GM23338 (cell line): ENCODE measurements around the gene RIC8B. TPM values are rescaled to one million over a fixed set of nuclear protein-coding genes. Genes with fewer than 3 reads are reported as not detected.

Experiments
- ATAC-seq: fragments of 200-7000 bp; cut with Tn5 transposase; 3 replicates; pipeline ENCODE4 v1.9.1; 2020
- DNase-seq: peaks from one replicate; pipeline ENCODE4 v3.0.0-alpha.2; 2015; ENCODE audit warnings: low spot score
- H2AFZ ChIP-seq: fragments of 200-600 bp; sonication (generic); 2 replicates; pipeline ENCODE4 v1.8.0; 2016; ENCODE audit warnings: antibody characterized with exemption, mild to moderate bottlenecking, moderate library complexity
- H3F3A ChIP-seq: fragments of 200-600 bp; sonication (generic); replicated peaks from 2 replicates; pipeline ENCODE4 v1.8.0; 2017; ENCODE audit warnings: antibody characterized with exemption, mixed run types, low read depth
- H3K27ac ChIP-seq: fragments of 200-600 bp; sonication (generic); 2 replicates; pipeline ENCODE4 v1.6.1; 2016; ENCODE audit warnings: low read depth
- H3K27me3 ChIP-seq: fragments of 200-600 bp; sonication (generic); 2 replicates; pipeline ENCODE4 v1.8.0; 2016; ENCODE audit warnings: mild to moderate bottlenecking, mixed run types, moderate library complexity; ENCODE audit not compliant: insufficient read depth
- H3K36me3 ChIP-seq: fragments of 200-600 bp; sonication (generic); 2 replicates; pipeline ENCODE4 v1.8.0; 2016; ENCODE audit warnings: mild to moderate bottlenecking; ENCODE audit not compliant: insufficient read depth
- H3K4me1 ChIP-seq: fragments of 200-600 bp; sonication (generic); 2 replicates; pipeline ENCODE4 v1.8.0; 2016; ENCODE audit warnings: mild to moderate bottlenecking, moderate library complexity; ENCODE audit not compliant: insufficient read depth
- H3K4me2 ChIP-seq: fragments of 200-600 bp; sonication (generic); 2 replicates; pipeline ENCODE4 v1.7.1; 2017; ENCODE audit warnings: mixed run types
- H3K4me3 ChIP-seq: fragments of 200-600 bp; sonication (generic); 2 replicates; pipeline ENCODE4 v1.6.1; 2016; ENCODE audit warnings: mixed run types
- H3K79me2 ChIP-seq: fragments of 200-600 bp; sonication (generic); replicated peaks from 2 replicates; pipeline ENCODE4 v1.8.0; 2017; ENCODE audit warnings: mild to moderate bottlenecking; ENCODE audit not compliant: insufficient read depth
- H3K9me2 ChIP-seq: fragments of 200-600 bp; sonication (generic); 2 replicates; pipeline ENCODE4 v1.8.0; 2017; ENCODE audit not compliant: insufficient read depth
- H4K20me1 ChIP-seq: fragments of 200-600 bp; sonication (generic); replicated peaks from 2 replicates; pipeline ENCODE4 v1.8.0; 2017; ENCODE audit warnings: mild to moderate bottlenecking; ENCODE audit not compliant: insufficient read depth
- H3K27ac Mint-ChIP-seq: 2 replicates; pipeline ENCODE4 v1.8.0; 2020; ENCODE audit warnings: inconsistent platforms, mild to moderate bottlenecking, moderate library complexity, mixed read lengths
- H3K27me3 Mint-ChIP-seq: 3 replicates; pipeline ENCODE4 v1.8.0; 2022; ENCODE audit warnings: low read depth, mild to moderate bottlenecking, moderate library complexity, mixed read lengths, inconsistent platforms; ENCODE audit not compliant: insufficient read depth, poor library complexity
- H3K36me3 Mint-ChIP-seq: 3 replicates; pipeline ENCODE4 v1.8.0; 2021; ENCODE audit warnings: low read depth, mild to moderate bottlenecking, inconsistent platforms, moderate library complexity, mixed read lengths
- H3K4me1 Mint-ChIP-seq: 3 replicates; pipeline ENCODE4 v1.8.0; 2020; ENCODE audit warnings: mild to moderate bottlenecking, inconsistent platforms, mixed read lengths
- H3K4me3 Mint-ChIP-seq: 3 replicates; pipeline ENCODE4 v1.8.0; 2021; ENCODE audit warnings: moderate library complexity, mild to moderate bottlenecking, inconsistent platforms, mixed read lengths
- H3K9me3 Mint-ChIP-seq: 3 replicates; pipeline ENCODE4 v1.8.0; 2020; ENCODE audit warnings: moderate library complexity, mild to moderate bottlenecking, inconsistent platforms, mixed read lengths
- CREB1 ChIP-seq: fragments of 250-450 bp; sonication (Bioruptor Pico); IDR thresholded peaks from 2 replicates; pipeline ENCODE4 v1.5.0; 2020; ENCODE audit warnings: low read depth, mild to moderate bottlenecking, moderate library complexity
- EZH2 ChIP-seq: fragments of 200-600 bp; sonication (generic); IDR thresholded peaks from one replicate; pipeline ENCODE4 v1.8.0; 2017; ENCODE audit warnings: antibody characterized with exemption, mild to moderate bottlenecking, low read depth; ENCODE audit not compliant: unreplicated experiment
- EZH2phosphoT487 ChIP-seq: fragments of 200-600 bp; sonication (generic); IDR thresholded peaks from one replicate; pipeline ENCODE4 v1.8.1; 2018; ENCODE audit warnings: antibody characterized with exemption; ENCODE audit not compliant: unreplicated experiment
- JUNB ChIP-seq: IDR thresholded peaks from one replicate; pipeline ENCODE4 v1.6.1; 2016; ENCODE audit warnings: antibody characterized with exemption; ENCODE audit not compliant: unreplicated experiment
- NANOG ChIP-seq: IDR thresholded peaks from 2 replicates; pipeline ENCODE4 v1.6.1; 2016; ENCODE audit warnings: antibody characterized with exemption, borderline replicate concordance
- POLR2AphosphoS5 ChIP-seq: IDR thresholded peaks from 2 replicates; pipeline ENCODE4 v1.6.1; 2016; ENCODE audit warnings: antibody characterized with exemption, low read depth
- STAT1 ChIP-seq: IDR thresholded peaks from one replicate; pipeline ENCODE4 v1.6.1; 2016; ENCODE audit warnings: antibody characterized with exemption; ENCODE audit not compliant: unreplicated experiment
- ZNF114 ChIP-seq: fragments of 250-450 bp; sonication (Bioruptor Pico); IDR thresholded peaks from 2 replicates; pipeline ENCODE4 v1.5.0; 2020; ENCODE audit warnings: mild to moderate bottlenecking, moderate library complexity
- ZNF331 ChIP-seq: fragments of 250-450 bp; sonication (Bioruptor Pico); IDR thresholded peaks from 2 replicates; pipeline ENCODE4 v1.5.0; 2020; ENCODE audit warnings: low read depth, mild to moderate bottlenecking, moderate library complexity
- polyA plus RNA-seq: library from polyadenylated mRNA; unstranded; fragments of >200 nt; fragmentation: Nextera tagmentation; extraction: Ambion mirVana; gene quantifications from 2 replicates; pipeline ENCODE4 v1.2.1, GENCODE V29; 2016
- total RNA-seq: library from RNA; depleted of rRNA; stranded (reverse); fragments of >200 nt; shearing (Covaris generic); gene quantifications from 2 replicates; pipeline ENCODE4 v1.2.3, GENCODE V29; 2014
- TF ChIP-seq, protein P1 (sequence below): fragments of 250-450 bp; sonication (Bioruptor Pico); IDR thresholded peaks from 2 replicates; pipeline ENCODE4 v1.5.0; 2020; ENCODE audit warnings: mild to moderate bottlenecking, moderate library complexity
- TF ChIP-seq, protein P2 (sequence below), 2 experiments: fragments of 200-600 bp in 1 of 2; sonication (generic) in 1 of 2; conservative IDR thresholded peaks; 2 replicates each; pipeline versions ENCODE4 v1.5.1 to v1.6.1; 2016 to 2017; ENCODE audit warnings: antibody characterized with exemption in 2 of 2, low read depth in 2 of 2, mild to moderate bottlenecking in 2 of 2, moderate library complexity in 1 of 2
- TF ChIP-seq, protein P3 (sequence below): IDR thresholded peaks from 2 replicates; pipeline ENCODE4 v1.6.1; 2016; ENCODE audit warnings: antibody characterized with exemption
- TF ChIP-seq, protein P4 (sequence below): IDR thresholded peaks from one replicate; pipeline ENCODE4 v1.6.1; 2018; ENCODE audit warnings: antibody characterized with exemption; ENCODE audit not compliant: unreplicated experiment

The RIC8B gene
- total and polyA plus RNA-seq, 2 experiments from 2014 or later: 12.3 to 25.5 TPM

DNA sequence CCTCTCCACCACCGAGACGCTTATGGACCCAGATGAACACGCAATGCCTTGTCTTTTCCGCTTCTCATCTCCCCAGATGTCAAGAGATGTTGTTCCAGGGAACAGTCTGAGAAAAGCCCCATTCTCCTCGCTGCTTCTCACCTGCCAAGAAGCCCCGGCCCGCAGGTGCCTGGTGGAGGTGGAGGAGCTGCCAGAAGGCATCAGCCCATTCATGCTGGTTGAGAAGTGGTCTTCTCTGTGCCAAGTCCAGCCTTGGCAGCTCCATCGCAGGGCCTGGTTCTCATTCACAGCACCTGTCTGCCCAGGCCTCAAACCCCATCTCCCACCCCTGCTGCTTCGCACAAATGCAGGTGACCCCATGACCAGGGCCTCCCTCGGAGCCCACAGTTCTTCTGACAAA, 139.0 kb downstream of the RIC8B start:
- Histone ChIP-seq H3K36me3 (no peaks in the 10 kb centered on the region), H3K27me3 (no peaks in the 10 kb centered on the region), H3K4me3 (no peak overlapping the region), H4K20me1 (no peaks in the 10 kb centered on the region), H2AFZ (no peak overlapping the region), H3F3A (no peaks in the 10 kb centered on the region), H3K79me2 (no peaks in the 10 kb centered on the region), H3K4me1 (peaks cover 13% of the 10 kb centered on the region), H3K4me2 (no peak overlapping the region), H3K27ac (no peak overlapping the region), H3K9me2 (no peaks in the 10 kb centered on the region)
- no peak overlapping the region for H3K27ac Mint-ChIP-seq
- H3K4me1 Mint-ChIP-seq: peaks cover 11% of the 10 kb centered on the region
- ATAC-seq (no peak), DNase-seq (no peak)
- no peaks in the 10 kb centered on the region for H3K9me3 Mint-ChIP-seq
- H3K4me3 Mint-ChIP-seq: no peak overlapping the region
- H3K27me3 Mint-ChIP-seq: peaks cover 10% of the 10 kb centered on the region
- H3K36me3 Mint-ChIP-seq: no peaks in the 10 kb centered on the region
- TF ChIP-seq EZH2: no peak
- TF ChIP-seq, protein P1, sequence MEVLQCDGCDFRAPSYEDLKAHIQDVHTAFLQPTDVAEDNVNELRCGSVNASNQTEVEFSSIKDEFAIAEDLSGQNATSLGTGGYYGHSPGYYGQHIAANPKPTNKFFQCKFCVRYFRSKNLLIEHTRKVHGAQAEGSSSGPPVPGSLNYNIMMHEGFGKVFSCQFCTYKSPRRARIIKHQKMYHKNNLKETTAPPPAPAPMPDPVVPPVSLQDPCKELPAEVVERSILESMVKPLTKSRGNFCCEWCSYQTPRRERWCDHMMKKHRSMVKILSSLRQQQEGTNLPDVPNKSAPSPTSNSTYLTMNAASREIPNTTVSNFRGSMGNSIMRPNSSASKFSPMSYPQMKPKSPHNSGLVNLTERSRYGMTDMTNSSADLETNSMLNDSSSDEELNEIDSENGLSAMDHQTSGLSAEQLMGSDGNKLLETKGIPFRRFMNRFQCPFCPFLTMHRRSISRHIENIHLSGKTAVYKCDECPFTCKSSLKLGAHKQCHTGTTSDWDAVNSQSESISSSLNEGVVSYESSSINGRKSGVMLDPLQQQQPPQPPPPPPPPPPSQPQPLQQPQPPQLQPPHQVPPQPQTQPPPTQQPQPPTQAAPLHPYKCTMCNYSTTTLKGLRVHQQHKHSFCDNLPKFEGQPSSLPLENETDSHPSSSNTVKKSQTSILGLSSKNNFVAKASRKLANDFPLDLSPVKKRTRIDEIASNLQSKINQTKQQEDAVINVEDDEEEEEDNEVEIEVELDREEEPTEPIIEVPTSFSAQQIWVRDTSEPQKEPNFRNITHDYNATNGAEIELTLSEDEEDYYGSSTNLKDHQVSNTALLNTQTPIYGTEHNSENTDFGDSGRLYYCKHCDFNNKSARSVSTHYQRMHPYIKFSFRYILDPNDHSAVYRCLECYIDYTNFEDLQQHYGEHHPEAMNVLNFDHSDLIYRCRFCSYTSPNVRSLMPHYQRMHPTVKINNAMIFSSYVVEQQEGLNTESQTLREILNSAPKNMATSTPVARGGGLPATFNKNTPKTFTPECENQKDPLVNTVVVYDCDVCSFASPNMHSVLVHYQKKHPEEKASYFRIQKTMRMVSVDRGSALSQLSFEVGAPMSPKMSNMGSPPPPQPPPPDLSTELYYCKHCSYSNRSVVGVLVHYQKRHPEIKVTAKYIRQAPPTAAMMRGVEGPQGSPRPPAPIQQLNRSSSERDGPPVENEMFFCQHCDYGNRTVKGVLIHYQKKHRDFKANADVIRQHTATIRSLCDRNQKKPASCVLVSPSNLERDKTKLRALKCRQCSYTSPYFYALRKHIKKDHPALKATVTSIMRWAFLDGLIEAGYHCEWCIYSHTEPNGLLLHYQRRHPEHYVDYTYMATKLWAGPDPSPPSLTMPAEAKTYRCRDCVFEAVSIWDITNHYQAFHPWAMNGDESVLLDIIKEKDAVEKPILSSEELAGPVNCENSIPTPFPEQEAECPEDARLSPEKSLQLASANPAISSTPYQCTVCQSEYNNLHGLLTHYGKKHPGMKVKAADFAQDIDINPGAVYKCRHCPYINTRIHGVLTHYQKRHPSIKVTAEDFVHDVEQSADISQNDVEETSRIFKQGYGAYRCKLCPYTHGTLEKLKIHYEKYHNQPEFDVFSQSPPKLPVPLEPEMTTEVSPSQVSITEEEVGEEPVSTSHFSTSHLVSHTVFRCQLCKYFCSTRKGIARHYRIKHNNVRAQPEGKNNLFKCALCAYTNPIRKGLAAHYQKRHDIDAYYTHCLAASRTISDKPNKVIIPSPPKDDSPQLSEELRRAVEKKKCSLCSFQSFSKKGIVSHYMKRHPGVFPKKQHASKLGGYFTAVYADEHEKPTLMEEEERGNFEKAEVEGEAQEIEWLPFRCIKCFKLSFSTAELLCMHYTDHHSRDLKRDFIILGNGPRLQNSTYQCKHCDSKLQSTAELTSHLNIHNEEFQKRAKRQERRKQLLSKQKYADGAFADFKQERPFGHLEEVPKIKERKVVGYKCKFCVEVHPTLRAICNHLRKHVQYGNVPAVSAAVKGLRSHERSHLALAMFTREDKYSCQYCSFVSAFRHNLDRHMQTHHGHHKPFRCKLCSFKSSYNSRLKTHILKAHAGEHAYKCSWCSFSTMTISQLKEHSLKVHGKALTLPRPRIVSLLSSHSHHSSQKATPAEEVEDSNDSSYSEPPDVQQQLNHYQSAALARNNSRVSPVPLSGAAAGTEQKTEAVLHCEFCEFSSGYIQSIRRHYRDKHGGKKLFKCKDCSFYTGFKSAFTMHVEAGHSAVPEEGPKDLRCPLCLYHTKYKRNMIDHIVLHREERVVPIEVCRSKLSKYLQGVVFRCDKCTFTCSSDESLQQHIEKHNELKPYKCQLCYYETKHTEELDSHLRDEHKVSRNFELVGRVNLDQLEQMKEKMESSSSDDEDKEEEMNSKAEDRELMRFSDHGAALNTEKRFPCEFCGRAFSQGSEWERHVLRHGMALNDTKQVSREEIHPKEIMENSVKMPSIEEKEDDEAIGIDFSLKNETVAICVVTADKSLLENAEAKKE (CRISPR knock-in tag): no peak
- TF ChIP-seq, protein P2, sequence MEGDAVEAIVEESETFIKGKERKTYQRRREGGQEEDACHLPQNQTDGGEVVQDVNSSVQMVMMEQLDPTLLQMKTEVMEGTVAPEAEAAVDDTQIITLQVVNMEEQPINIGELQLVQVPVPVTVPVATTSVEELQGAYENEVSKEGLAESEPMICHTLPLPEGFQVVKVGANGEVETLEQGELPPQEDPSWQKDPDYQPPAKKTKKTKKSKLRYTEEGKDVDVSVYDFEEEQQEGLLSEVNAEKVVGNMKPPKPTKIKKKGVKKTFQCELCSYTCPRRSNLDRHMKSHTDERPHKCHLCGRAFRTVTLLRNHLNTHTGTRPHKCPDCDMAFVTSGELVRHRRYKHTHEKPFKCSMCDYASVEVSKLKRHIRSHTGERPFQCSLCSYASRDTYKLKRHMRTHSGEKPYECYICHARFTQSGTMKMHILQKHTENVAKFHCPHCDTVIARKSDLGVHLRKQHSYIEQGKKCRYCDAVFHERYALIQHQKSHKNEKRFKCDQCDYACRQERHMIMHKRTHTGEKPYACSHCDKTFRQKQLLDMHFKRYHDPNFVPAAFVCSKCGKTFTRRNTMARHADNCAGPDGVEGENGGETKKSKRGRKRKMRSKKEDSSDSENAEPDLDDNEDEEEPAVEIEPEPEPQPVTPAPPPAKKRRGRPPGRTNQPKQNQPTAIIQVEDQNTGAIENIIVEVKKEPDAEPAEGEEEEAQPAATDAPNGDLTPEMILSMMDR (conservative IDR thresholded peaks at IDR 0.05; ENCODE audit: low read depth in 2 of 2): no peak
- TF ChIP-seq CREB1: no peak
- no peak for TF ChIP-seq STAT1
- TF ChIP-seq JUNB: no peak
- TF ChIP-seq EZH2phosphoT487: no peak
- TF ChIP-seq ZNF331: no peak
- TF ChIP-seq, protein P3, sequence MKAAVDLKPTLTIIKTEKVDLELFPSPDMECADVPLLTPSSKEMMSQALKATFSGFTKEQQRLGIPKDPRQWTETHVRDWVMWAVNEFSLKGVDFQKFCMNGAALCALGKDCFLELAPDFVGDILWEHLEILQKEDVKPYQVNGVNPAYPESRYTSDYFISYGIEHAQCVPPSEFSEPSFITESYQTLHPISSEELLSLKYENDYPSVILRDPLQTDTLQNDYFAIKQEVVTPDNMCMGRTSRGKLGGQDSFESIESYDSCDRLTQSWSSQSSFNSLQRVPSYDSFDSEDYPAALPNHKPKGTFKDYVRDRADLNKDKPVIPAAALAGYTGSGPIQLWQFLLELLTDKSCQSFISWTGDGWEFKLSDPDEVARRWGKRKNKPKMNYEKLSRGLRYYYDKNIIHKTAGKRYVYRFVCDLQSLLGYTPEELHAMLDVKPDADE: no peak
- TF ChIP-seq ZNF114 (CRISPR knock-in tag): no peak
- no peak for TF ChIP-seq POLR2AphosphoS5
- no peak for TF ChIP-seq NANOG
- TF ChIP-seq, protein P4, sequence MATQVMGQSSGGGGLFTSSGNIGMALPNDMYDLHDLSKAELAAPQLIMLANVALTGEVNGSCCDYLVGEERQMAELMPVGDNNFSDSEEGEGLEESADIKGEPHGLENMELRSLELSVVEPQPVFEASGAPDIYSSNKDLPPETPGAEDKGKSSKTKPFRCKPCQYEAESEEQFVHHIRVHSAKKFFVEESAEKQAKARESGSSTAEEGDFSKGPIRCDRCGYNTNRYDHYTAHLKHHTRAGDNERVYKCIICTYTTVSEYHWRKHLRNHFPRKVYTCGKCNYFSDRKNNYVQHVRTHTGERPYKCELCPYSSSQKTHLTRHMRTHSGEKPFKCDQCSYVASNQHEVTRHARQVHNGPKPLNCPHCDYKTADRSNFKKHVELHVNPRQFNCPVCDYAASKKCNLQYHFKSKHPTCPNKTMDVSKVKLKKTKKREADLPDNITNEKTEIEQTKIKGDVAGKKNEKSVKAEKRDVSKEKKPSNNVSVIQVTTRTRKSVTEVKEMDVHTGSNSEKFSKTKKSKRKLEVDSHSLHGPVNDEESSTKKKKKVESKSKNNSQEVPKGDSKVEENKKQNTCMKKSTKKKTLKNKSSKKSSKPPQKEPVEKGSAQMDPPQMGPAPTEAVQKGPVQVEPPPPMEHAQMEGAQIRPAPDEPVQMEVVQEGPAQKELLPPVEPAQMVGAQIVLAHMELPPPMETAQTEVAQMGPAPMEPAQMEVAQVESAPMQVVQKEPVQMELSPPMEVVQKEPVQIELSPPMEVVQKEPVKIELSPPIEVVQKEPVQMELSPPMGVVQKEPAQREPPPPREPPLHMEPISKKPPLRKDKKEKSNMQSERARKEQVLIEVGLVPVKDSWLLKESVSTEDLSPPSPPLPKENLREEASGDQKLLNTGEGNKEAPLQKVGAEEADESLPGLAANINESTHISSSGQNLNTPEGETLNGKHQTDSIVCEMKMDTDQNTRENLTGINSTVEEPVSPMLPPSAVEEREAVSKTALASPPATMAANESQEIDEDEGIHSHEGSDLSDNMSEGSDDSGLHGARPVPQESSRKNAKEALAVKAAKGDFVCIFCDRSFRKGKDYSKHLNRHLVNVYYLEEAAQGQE: no peak
